ENCODE data around the gene ADAM10.
"Not testable (repeated sequence)": the region's sequence is repeated elsewhere in the genome, so short reads cannot be mapped to it uniquely, and the experiment has no call there.

Gene ADAM10

DNA sequence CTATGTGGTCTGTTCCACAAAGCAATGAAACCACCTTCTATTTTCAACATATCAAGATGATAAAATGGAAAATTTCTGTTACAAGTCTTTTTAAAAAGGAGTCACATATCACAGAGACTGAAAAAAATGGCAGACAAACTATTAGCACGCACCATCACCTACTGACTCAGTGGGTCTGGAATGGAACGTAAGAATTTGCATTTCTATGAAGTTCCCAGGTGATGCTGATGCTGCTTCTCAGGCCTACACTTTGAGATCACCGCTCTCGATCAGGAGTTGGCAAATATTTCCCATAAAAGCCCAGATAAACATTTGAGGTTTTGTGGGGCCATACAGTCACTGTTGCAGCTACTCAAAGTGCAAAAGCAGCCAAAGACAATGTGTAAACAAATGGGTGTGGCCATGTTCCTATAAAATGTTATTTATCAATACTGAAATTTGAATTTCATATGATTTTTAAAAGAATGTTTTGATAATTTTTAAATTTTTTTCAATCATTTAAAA is 142.9 kb downstream of the ADAM10 start:
- no peak for DNase-seq (ENCODE audit: low read depth)

- DNase-seq (ENCODE audit: low read depth): no peak
Observed at GRCh38 chr15:58605931-58606530, 143.5 kb downstream of the ADAM10 start.

- no peak for DNase-seq (ENCODE audit: low read depth)
Observed at GRCh38 chr15:58604455-58604923, 145.0 kb downstream of the ADAM10 start.

DNA sequence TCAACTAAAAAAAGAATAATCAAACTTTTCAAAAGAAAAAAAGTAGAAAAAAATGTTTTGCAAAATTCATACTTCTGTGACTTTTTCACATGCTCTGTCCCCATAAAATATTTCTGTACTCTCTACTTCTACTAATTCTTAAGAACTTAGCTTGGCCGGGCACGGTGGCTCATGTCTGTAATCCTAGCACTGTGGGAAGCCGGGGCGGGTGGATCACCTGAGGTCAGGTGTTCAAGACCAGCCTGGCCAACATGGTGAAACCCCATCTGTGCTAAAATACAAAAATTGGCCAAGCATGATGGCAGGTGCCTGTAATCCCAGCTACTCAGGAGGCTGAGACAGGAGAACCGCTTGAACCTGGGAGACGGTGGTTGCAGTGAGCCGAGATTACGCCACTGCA is 145.6 kb downstream of the ADAM10 start:
- not testable (repeated sequence) for DNase-seq (ENCODE audit: low read depth)

- DNase-seq (ENCODE audit: low read depth): no peak
Observed at GRCh38 chr15:58602823-58603222, 146.7 kb downstream of the ADAM10 start.

- no peak for DNase-seq (ENCODE audit: low read depth)
Observed at GRCh38 chr15:58598829-58599210, 150.7 kb downstream of the ADAM10 start.

DNA sequence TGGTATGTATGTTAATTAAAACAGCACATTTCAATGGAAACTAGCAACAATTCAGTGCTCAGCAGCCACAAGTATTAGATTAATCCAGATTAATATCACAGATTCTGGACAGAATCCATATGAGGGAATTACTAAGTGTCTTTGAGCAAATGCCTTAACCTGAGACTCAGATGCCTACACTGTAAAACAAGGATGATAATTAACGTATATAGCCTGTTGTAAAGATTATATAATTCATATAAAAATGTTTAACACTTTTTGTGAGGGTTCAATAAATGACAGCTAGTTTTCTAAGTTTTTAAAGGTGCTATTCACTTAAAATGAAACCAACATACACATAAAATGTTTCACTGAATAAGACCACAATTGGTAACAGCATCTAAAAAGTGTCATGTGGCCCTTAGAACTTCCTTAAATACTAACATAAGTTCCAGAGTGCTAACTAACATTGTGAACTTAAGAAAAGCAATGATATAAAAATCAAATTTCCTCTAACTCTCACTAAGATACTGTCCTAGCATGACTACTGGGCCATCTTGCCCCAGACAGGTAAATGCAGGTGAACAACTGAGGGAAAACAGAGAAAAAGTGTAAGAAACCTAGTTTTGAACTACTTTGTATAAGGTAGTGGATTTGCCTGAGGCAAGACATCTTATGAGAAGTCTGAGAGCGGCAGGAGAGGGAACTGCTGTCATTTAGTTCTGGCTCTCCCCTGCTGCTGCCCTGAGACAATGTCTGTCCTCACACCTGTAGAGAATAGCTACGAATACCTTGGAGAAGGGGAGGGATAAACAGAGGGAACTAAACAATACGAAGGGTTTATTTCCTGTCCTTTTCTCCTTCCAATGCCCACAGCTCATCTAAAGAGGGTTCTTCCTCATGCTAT is 151.3 kb downstream of the ADAM10 start:
- DNase-seq (ENCODE audit: low read depth): no peak

- no peak for DNase-seq (ENCODE audit: low read depth)
Observed at GRCh38 chr15:58595516-58596263, 153.8 kb downstream of the ADAM10 start.

GRCh38 chr15:58594898-58595297 is 154.6 kb downstream of the ADAM10 start:
- DNase-seq (ENCODE audit: low read depth): no peak

- no peak for DNase-seq (ENCODE audit: low read depth)
Observed at GRCh38 chr15:58593870-58594269, 155.6 kb downstream of the ADAM10 start.

DNA sequence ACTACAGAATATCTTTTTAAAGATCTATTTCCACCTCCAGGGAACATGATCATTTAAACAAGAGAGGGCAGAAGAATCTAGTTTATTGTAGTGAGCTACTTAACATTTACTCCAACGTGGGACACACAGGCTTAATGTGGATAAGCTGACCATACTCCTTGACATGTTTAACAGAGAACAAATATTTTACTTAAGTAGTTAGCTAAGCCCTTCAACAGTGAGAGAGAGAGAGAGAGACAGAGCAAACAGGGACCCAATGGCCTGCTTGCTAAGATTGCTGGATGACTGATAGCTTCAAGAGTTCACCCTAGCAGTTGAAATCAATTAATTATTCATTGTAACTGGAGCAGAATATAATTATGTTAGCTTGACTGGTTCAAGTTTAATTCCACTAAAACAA is 158.6 kb downstream of the ADAM10 start:
- DNase-seq (ENCODE audit: low read depth): no peak

- no peak for DNase-seq (ENCODE audit: low read depth)
Observed at GRCh38 chr15:58590236-58590635, 159.3 kb downstream of the ADAM10 start.

DNA sequence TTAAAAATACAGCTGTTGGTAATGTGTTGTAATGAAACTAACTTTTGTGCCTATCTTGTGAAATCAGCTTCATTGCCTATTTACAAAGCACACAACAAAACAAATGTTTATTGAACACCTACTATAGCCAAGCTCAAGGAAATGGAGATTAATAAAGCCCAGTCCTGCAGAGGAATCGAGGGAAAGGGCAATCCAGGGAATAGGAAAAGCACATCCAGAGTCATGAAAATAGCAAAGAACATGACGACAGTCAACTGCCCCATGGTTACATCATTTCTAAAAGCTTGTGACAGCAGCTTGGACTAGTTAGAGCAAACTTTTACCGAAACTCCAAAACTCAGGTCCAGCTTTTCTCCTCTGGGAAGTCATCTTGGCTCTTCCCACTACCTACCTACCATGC is 160.5 kb downstream of the ADAM10 start:
- no peak for DNase-seq (ENCODE audit: low read depth)

DNA sequence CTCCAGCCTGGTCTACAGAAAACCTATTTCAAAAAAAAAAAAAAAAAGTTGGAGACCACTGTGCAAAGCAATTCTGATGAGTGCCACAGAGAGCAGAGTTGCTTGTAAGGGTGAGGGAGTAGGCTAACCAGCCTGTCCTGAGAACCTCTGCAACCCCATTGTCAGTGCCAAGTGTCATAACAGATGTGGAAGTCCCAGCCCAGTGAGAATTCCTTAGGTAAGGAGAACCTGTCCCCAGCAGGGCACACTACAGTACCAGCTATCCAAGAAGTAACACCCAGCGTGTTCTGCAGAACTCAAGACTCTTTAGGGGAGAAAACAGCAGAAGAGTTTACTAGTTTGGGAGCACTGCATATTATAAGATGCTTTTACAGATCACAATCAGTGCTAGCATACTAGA is 161.4 kb downstream of the ADAM10 start:
- no peak for DNase-seq (ENCODE audit: low read depth)

GRCh38 chr15:58587486-58587885 is 162.0 kb downstream of the ADAM10 start:
- DNase-seq (ENCODE audit: low read depth): no peak

GRCh38 chr15:58585693-58586443 is 163.6 kb downstream of the ADAM10 start:
- DNase-seq (ENCODE audit: low read depth): no peak

- DNase-seq (ENCODE audit: low read depth): no peak
Observed at GRCh38 chr15:58584789-58585461, 164.6 kb downstream of the ADAM10 start.

DNA sequence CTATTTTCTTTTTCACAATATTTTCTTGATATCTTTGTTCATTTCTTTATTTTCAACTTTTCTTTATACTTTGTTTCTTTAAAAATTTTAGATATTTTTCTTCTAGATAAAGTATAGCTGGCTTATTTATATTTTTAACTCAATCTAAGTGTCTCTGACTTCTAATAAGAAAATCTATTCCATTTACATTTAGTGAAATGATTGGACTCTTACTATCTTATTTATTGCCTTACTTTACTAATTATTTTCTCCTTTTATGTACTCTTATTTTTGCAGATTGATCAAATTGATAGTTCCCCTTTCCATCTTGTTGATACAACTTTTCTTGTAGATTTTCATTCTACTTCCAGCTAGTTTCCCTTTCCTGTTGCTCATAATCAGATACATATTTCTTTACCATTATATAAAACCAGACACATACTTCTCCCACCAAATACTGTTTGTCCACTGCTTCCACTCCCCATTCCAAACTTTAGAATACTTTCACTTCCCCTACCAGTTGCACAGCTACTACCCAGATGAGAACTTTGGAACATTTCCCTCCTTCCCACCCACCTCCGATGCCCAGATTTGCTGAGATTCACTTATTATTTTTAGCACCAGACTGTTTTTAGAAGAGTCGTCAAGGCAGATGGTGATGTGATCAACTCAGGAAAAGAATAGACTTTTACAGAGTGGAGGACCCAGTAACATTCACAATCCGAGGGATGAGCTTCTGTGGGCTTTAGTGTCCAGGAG is 166.2 kb downstream of the ADAM10 start:
- no peak for DNase-seq (ENCODE audit: low read depth)

DNA sequence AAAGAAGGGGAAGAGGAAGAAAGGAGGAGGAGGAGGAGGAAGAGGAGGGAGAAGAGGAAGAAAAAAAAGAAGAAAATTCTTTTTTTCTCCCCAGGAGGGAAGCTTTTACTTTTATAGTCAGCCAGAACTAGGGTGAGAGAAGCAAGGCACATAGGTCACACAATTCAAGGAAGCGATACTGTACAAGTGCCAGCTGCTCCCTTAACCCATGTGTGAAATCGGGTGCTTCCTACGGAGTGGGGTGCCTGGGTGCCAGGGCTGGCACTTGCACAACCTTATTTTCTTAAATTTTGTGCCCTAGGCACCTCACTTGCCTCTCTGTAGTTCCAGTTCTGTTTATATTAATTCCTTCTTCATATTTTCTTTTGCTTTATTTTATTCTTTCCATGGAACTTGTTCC is 167.3 kb downstream of the ADAM10 start:
- DNase-seq (ENCODE audit: low read depth): no peak

DNA sequence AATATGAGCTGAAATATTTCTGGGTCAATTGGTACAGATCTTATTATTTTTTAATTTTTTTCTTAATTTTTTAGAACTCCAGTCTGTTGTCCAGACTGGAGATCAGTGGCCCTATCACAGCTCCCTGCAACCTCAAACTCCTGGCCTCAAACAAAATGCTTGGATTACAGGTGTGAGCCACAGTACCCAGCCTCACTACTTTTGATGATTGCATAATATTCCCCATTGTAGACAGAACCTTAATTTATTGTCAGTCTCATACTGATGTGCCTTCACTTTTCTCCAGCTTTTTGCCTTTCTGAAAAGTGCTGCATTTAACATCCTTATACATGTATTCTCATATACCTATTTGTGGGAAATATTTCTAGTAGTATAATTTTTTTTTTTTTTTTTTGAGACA is 172.8 kb downstream of the ADAM10 start:
- DNase-seq (ENCODE audit: low read depth): no peak
